H9 (cell line): ENCODE results near the gene NEURL4. TPM values are rescaled to one million over a fixed set of nuclear protein-coding genes. Genes with fewer than 3 reads are reported as not detected.
A peak's percentile ranks its signal among the peaks of the same experiment; 100 is the strongest.

ENCODE experiments used
- DNase-seq: peaks from one replicate; pipeline ENCODE4 v3.0.0-alpha.2; 2017
- H2AFZ ChIP-seq: one replicate; pipeline ENCODE4 v1.6.1; 2013; ENCODE audit warnings: mild to moderate bottlenecking, low read length, control low read depth, moderate library complexity
- H2AK5ac ChIP-seq: 2 replicates; pipeline ENCODE4 v1.6.1; 2013; ENCODE audit warnings: low read length, control low read depth, mixed read lengths; ENCODE audit not compliant: insufficient read length
- H2BK120ac ChIP-seq: one replicate; pipeline ENCODE4 v1.6.1; 2013; ENCODE audit warnings: low read depth, mild to moderate bottlenecking, low read length, control low read depth, inconsistent platforms; ENCODE audit not compliant: poor library complexity, severe bottlenecking
- H2BK12ac ChIP-seq: 2 replicates; pipeline ENCODE4 v1.6.1; 2013; ENCODE audit warnings: low read length, control low read depth, mixed read lengths, low read depth; ENCODE audit not compliant: insufficient read length
- H2BK15ac ChIP-seq: 2 replicates; pipeline ENCODE4 v1.6.1; 2013; ENCODE audit warnings: low read depth, low read length, control low read depth
- H2BK20ac ChIP-seq: one replicate; pipeline ENCODE4 v1.6.1; 2013; ENCODE audit warnings: low read depth, mild to moderate bottlenecking, low read length, control low read depth, inconsistent platforms; ENCODE audit not compliant: poor library complexity, severe bottlenecking
- H2BK5ac ChIP-seq: 2 replicates; pipeline ENCODE4 v1.6.1; 2013; ENCODE audit warnings: low read length, control low read depth, mixed read lengths; ENCODE audit not compliant: insufficient read length
- H3K14ac ChIP-seq: 2 replicates; pipeline ENCODE4 v1.6.1; 2013; ENCODE audit warnings: low read length, control low read depth; ENCODE audit not compliant: insufficient read depth
- H3K18ac ChIP-seq: 2 replicates; pipeline ENCODE4 v1.6.1; 2013; ENCODE audit warnings: low read depth, mild to moderate bottlenecking, mixed read lengths, low read length, control low read depth; ENCODE audit not compliant: insufficient read length
- H3K23ac ChIP-seq: 2 replicates; pipeline ENCODE4 v1.6.1; 2013; ENCODE audit warnings: low read length, control low read depth, mixed read lengths, low read depth; ENCODE audit not compliant: insufficient read length
- H3K23me2 ChIP-seq: 2 replicates; pipeline ENCODE4 v1.6.1; 2013; ENCODE audit warnings: low read depth, mild to moderate bottlenecking, mixed read lengths, low read length, control low read depth; ENCODE audit not compliant: insufficient read length, poor library complexity, severe bottlenecking
- H3K27ac ChIP-seq: 2 replicates; pipeline ENCODE4 v1.5.1; 2013; ENCODE audit warnings: low read length, control low read depth, mixed read lengths, low read depth; ENCODE audit not compliant: insufficient read length
- H3K27me3 ChIP-seq: 2 replicates; pipeline ENCODE4 v1.6.1; 2013; ENCODE audit warnings: low read length, control low read depth, inconsistent platforms; ENCODE audit not compliant: insufficient read depth
- H3K4ac ChIP-seq: 2 replicates; pipeline ENCODE4 v1.6.1; 2013; ENCODE audit warnings: low read depth, mild to moderate bottlenecking, control low read depth, inconsistent platforms, low read length, moderate library complexity
- H3K4me1 ChIP-seq: 2 replicates; pipeline ENCODE4 v1.6.1; 2013; ENCODE audit warnings: low read length, control low read depth, inconsistent platforms; ENCODE audit not compliant: insufficient read depth
- H3K4me2 ChIP-seq: 2 replicates; pipeline ENCODE4 v1.6.1; 2013; ENCODE audit warnings: low read length, control low read depth, mixed read lengths; ENCODE audit not compliant: insufficient read length, insufficient read depth
- H3K56ac ChIP-seq: 2 replicates; pipeline ENCODE4 v1.6.1; 2013; ENCODE audit warnings: low read depth, mild to moderate bottlenecking, mixed read lengths, low read length, control low read depth; ENCODE audit not compliant: insufficient read length
- H3K79me1 ChIP-seq: 2 replicates; pipeline ENCODE4 v1.6.1; 2013; ENCODE audit warnings: low read depth, mild to moderate bottlenecking, moderate library complexity, low read length, control low read depth, inconsistent platforms; ENCODE audit not compliant: insufficient read depth, poor library complexity, severe bottlenecking
- H3K79me2 ChIP-seq: 2 replicates; pipeline ENCODE4 v1.6.1; 2013; ENCODE audit warnings: low read length, control low read depth, inconsistent platforms; ENCODE audit not compliant: insufficient read depth
- H3K9ac ChIP-seq: 2 replicates; pipeline ENCODE4 v1.6.1; 2013; ENCODE audit warnings: low read length, control low read depth, mixed read lengths; ENCODE audit not compliant: insufficient read length; ENCODE audit errors: extremely low read depth
- H3K9me3 ChIP-seq: one replicate; pipeline ENCODE4 v1.6.1; 2013; ENCODE audit warnings: low read depth, low read length, inconsistent platforms; ENCODE audit not compliant: control insufficient read depth
- H3T11ph ChIP-seq: one replicate; pipeline ENCODE4 v1.6.1; 2013; ENCODE audit warnings: mild to moderate bottlenecking, low read length, control low read depth, inconsistent platforms
- H4K20me1 ChIP-seq: one replicate; pipeline ENCODE4 v1.6.1; 2013; ENCODE audit not compliant: control insufficient read depth, insufficient read length, insufficient read depth
- H4K5ac ChIP-seq: 2 replicates; pipeline ENCODE4 v1.6.1; 2013; ENCODE audit warnings: low read depth, mild to moderate bottlenecking, mixed read lengths, low read length, control low read depth; ENCODE audit not compliant: insufficient read length
- H4K8ac ChIP-seq: replicated peaks from 2 replicates; pipeline ENCODE4 v1.6.1; 2013; ENCODE audit warnings: low read length, control low read depth, mixed read lengths, low read depth; ENCODE audit not compliant: insufficient read length
- H4K91ac ChIP-seq: 2 replicates; pipeline ENCODE4 v1.6.1; 2013; ENCODE audit warnings: low read depth, mild to moderate bottlenecking, moderate library complexity, mixed read lengths, low read length, control low read depth; ENCODE audit not compliant: insufficient read length
- H3K27ac Mint-ChIP-seq, 3 experiments: 2 replicates in 2 of 3; 3 replicates in 1 of 3; pipeline ENCODE4 v1.8.0; 2020 to 2021; ENCODE audit warnings: mixed read lengths in 3 of 3, mild to moderate bottlenecking in 1 of 3, moderate library complexity in 1 of 3
- H3K27me3 Mint-ChIP-seq: 2 replicates; pipeline ENCODE4 v1.8.0; 2021; ENCODE audit warnings: low read depth, mild to moderate bottlenecking, moderate library complexity, mixed read lengths
- H3K36me3 Mint-ChIP-seq, 3 experiments: 2 replicates in 2 of 3; 3 replicates in 1 of 3; pipeline ENCODE4 v1.8.0; 2020 to 2021; ENCODE audit warnings: low read depth in 3 of 3, mixed read lengths in 3 of 3; ENCODE audit not compliant: insufficient read depth in 1 of 3
- H3K4me1 Mint-ChIP-seq, 2 experiments: 2 replicates each; pipeline ENCODE4 v1.8.0; 2020; ENCODE audit warnings: mixed read lengths in 2 of 2
- H3K4me3 Mint-ChIP-seq, 2 experiments: 2 replicates in 1 of 2; 3 replicates in 1 of 2; pipeline ENCODE4 v1.8.0; 2020 to 2021; ENCODE audit warnings: mild to moderate bottlenecking in 2 of 2, mixed read lengths in 2 of 2, moderate library complexity in 1 of 2
- H3K9me3 Mint-ChIP-seq, 2 experiments: 2 replicates in 1 of 2; 3 replicates in 1 of 2; pipeline ENCODE4 v1.8.0; 2020; ENCODE audit warnings: mild to moderate bottlenecking in 2 of 2, mixed read lengths in 2 of 2, moderate library complexity in 1 of 2
- CTCF ChIP-seq: fragments of 200-600 bp; sonication (generic); conservative IDR thresholded peaks from 3 replicates; pipeline ENCODE4 v1.8.0; 2021; ENCODE audit warnings: antibody characterized with exemption, mild to moderate bottlenecking
- WGBS: extraction: QIAGEN DNeasy Blood & Tissue Kit; methylation state at CpG from one replicate; pipeline ENCODE4 v1.1.7; 2013; ENCODE audit warnings: missing lambda C conversion rate, low lambda C conversion rate, mixed read lengths; ENCODE audit not compliant: insufficient read length; ENCODE audit errors: extremely low coverage; 5-methylcytosine and 5-hydroxymethylcytosine counted together
- total RNA-seq: library from RNA; stranded (reverse); gene quantifications from 2 replicates; pipeline ENCODE4 v1.2.1, GENCODE V29; 2021

Gene NEURL4
- total RNA-seq, 1 experiment from 2014 or later, result 54.8 TPM

- Histone ChIP-seq H2AK5ac (no peak overlapping the region), H4K5ac (no peak overlapping the region), H3K27me3 (no peaks in the 10 kb centered on the region), H4K20me1 (no peaks in the 10 kb centered on the region), H3K27ac (no peak overlapping the region), H3K9ac (no peak overlapping the region), H3K14ac (no peak overlapping the region), H2BK12ac (no peak overlapping the region), H3T11ph (no peak overlapping the region), H3K18ac (no peak overlapping the region), H3K79me1 (no peaks in the 10 kb centered on the region), H2BK5ac (no peak overlapping the region), H3K23me2 (peaks cover 19% of the 10 kb centered on the region), H2BK120ac (no peak overlapping the region), H2AFZ (no peak overlapping the region), H3K9me3 (no peaks in the 10 kb centered on the region), H4K91ac (no peak overlapping the region), H2BK20ac (no peak overlapping the region), H3K4me2 (no peak overlapping the region), H4K8ac (no peak overlapping the region), H3K79me2 (peaks cover 21% of the 10 kb centered on the region), H3K23ac (no peak overlapping the region), H2BK15ac (no peak overlapping the region), H3K4me1 (peaks cover 2% of the 10 kb centered on the region; the same call in 1 of the 2 replicates), H3K56ac (no peak overlapping the region), H3K4ac (no peak overlapping the region)
- peaks cover 50 to 74% (median 70%) of the 10 kb centered on the region in 3 experiments for H3K36me3 Mint-ChIP-seq
- WGBS, result no CpG with 5 or more reads among the region's 7 CpGs
- peak overlapping the region in 2 of 3 experiments; percentile 60 to 70; a peak in 3 of 7 replicates for H3K27ac Mint-ChIP-seq
- H3K9me3 Mint-ChIP-seq, result no peaks in the 10 kb centered on the region
- peaks cover 38 to 39% of the 10 kb centered on the region in 2 experiments for H3K4me1 Mint-ChIP-seq
- no peak for TF ChIP-seq CTCF
- H3K27me3 Mint-ChIP-seq, result no peaks in the 10 kb centered on the region; the same call in 1 of the 2 replicates
- no peak for DNase-seq
- H3K4me3 Mint-ChIP-seq, result peak overlapping the region; percentile 69 to 71; a peak in 2 of 5 replicates
These were observed 16.6 kb downstream of the NEURL4 start for GRCh38 chr17:7312432-7313087.
